ENCODE measurements around the gene SPTB. TPM values are rescaled to one million over a fixed set of nuclear protein-coding genes. Genes with fewer than 3 reads are reported as not detected.

SPTB gene
- total RNA-seq, 1 experiment from 2014 or later: 1.4 TPM

Other genes starting within 250 kb of the SPTB start
- 20.9 and 22.4 TPM in 2 replicates for gene PLEKHG3, start 175.5 kb downstream of the SPTB start, total RNA-seq (2014; rRNA removed; shearing (Covaris generic))
- 33.1 and 33.3 TPM in 2 replicates for gene CHURC1, start 34.5 kb upstream of the SPTB start, total RNA-seq (2014; rRNA removed; shearing (Covaris generic))
- gene GPX2, start 62.8 kb upstream of the SPTB start, total RNA-seq (2014; rRNA removed; shearing (Covaris generic)): not detected in 2 replicates
- gene RAB15, start 92.4 kb upstream of the SPTB start, total RNA-seq (2014; rRNA removed; shearing (Covaris generic)): 17.6 and 21.6 TPM in 2 replicates
- gene FNTB, start 107.0 kb upstream of the SPTB start, total RNA-seq (2014; rRNA removed; shearing (Covaris generic)): 14.2 and 14.4 TPM in 2 replicates
- 37.4 and 41.8 TPM in 2 replicates for gene MAX, start 222.6 kb upstream of the SPTB start, total RNA-seq (2014; rRNA removed; shearing (Covaris generic))